Fibroblast of skin of abdomen (primary cell): ENCODE measurements around the gene IRF2BP1.
"Not testable (repeated sequence)": the region's sequence is repeated elsewhere in the genome, so short reads cannot be mapped to it uniquely, and the experiment has no call there.

ENCODE experiments used
- DNase-seq: peaks from one replicate; pipeline ENCODE4 v3.0.0-alpha.2; 2013

IRF2BP1 gene

DNA sequence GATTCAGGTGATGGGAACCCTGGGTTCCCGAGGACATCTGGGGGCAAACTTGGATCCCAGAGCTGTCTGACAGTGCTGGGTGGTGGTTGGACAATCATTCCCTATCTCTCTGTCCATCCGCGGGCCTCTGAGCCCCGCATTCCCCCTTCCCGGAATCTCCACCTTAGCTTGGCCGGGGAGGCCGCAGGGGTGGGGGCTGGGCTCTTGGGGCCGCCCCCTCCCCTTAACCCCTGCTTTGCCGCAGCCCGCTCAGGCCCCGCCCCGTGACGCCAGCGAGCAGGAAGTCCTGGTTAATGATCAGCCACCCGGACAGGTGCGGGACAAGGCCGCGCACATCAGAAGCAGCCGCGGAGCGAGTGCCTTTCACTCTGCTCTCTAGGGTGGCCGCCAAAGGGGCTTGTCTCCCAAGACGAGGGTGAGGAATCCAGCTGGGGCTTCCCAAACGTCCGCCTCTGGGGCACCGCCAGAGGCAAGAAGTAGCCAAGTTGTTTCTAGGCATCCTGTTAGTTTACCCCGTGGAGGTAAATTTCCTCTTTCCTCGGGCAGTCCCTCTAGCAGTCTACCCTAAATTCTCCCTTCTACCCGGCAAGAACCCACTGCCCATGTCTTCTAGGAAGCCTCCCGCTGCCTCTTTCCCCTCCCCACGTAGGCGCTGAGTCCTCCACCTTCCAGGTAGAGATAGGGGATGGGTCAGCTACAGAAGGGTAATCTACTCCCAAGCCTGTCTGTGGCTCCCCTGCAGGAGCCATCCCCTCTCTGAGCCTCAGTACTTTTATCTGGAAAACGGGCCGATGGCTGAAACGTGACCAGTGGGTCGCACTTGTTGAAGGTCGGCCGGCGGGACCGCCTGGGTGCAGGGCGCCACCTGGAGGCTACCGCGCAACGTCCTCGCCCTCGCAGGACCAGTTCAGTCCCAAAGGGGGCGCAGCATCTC lies 3.0 kb downstream of the IRF2BP1 start:
- DNase-seq = peak; percentile 79

DNA sequence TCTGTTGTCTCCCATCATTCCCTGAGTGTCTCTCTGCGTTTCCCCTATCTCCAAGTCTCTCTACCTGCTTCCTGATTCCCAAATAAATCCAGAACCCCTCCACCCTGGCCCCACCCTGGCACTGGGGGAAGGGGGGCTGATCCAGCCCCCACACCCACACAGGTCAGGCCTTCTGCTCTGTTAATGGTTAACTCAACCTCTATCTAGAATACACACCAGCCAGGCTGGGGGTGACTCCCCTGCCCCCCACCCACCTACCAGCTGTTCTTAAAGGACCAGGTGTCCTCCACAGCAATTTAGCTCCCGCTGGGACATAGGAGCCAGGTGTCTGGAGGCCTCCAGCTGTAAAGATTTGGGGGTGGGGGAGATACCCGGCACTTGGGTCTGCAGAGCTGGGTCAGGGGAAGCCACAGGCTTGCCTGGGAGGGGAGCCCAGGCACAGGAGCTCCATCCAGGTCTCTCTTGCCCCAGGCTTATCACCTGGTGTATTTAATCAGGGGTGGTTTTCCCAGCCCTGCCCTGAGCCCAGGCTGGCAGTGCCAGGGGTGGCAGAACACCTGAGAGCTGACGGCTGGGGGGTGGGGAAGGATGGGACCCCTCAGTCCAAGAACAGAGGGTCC lies 3.9 kb downstream of the IRF2BP1 start:
- no peak for DNase-seq

DNA sequence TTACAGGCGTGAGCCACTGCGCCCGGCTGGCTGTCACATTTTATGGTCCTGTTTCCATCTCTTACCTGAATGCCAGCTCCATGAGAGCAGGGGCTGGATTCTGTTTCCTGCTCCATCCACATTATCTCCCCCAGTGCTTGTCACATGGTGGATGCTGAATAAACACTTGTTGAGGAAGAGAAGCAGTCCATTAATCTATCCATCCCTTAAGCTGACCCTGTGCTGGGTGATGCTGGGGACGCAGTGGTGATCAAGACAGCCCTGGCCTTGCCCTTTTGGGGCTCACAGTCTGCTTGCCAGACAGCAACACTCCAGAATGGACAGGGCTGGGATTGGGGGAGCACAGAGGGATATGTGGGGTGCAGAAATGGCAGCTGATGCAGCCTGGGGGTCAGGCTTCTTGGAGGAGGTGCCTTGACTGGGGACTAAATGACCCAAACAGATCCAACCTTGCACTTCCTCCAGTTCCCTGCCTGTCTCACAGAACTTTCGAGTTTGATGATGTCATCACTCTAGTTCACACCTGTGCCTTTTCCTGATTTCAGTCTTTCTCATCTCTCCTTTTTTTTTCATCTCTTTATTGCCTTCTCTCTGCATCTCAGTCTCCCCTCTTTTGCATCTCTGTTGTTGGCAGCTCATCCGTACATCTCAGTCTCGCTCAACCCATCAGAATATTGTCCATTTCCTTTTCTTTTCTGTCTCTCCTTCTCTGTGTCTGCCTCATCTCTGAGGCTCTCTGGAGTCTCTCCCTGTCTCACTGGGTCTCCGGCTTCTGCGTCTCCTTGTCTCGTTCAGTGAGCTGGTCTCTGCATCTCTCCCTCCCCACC lies 4.6 kb downstream of the IRF2BP1 start:
- no peak for DNase-seq

DNA sequence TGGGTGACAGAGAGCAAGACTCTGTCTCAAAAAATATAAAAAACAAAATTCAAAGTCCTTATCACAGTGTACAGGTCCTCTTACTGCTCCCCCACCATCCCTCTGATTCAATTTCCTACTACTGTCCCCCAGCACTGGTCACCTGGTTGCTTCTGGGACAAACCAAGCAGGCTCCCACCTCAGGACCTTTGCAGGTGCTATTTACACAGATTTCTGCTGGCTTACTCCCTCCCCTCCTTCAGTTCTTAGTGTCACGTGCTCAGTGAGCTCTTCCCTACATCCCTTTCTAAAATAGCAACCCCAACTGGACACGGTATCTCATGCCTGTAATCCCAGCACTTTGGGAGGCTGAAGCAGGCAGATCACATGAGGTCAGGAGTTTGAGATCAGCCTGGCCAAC lies 6.0 kb downstream of the IRF2BP1 start:
- no peak for DNase-seq

DNA sequence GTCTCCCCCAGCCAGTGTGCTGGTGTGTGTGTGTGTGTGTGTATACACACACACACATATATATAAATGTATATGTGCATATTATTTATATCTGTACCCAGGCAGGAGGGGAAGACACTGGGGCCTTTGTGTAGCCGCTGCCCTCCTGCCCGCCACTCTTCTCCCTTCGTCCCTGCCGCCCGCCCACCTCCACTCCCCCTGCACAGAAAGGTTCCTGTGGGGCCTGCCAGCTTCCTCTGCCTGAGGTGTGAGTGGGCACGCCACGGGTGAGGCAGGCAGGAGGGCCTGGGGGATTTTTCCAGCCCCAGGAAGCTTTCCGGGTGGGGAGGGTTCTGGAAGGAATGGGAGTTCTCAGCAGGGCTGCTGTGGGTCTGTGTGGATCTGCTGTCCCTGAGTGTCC lies 6.9 kb downstream of the IRF2BP1 start:
- DNase-seq = no peak

DNA sequence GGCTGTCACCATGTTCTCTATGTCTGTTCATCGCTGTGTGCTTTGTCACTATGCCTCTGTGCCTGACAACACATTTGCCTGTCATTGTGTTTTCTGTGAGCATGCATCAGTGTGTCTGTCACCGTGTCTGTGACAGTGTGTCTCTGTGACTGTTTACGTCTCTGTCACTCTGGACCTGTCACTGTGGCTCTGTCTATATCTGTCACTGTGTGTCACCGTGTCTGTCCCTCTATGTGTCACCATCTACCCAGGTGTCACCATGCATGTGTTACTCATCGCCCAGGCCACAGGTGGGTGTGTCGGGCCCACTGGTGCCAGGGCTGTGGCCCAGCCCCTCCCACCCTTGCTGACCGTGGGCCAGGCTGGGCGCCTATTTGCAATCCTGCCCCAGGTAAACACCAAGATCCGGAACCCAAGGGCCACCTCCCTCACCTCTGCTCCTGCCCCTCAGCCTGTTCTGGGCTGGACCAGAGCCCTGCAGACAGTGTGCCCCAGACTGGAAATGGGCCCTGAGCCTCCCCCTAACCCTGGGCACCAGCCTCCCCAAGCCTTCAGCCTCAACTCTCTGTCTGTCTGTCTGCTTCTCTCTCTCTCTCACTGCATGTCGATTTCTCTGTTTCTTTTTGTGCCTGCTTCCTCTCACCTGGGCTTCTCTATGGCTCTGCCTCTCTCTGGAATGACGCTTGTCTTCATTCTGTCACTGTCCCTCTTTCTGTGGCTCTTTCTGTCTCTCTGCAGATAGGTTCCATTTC lies 7.7 kb downstream of the IRF2BP1 start:
- DNase-seq = no peak

DNA sequence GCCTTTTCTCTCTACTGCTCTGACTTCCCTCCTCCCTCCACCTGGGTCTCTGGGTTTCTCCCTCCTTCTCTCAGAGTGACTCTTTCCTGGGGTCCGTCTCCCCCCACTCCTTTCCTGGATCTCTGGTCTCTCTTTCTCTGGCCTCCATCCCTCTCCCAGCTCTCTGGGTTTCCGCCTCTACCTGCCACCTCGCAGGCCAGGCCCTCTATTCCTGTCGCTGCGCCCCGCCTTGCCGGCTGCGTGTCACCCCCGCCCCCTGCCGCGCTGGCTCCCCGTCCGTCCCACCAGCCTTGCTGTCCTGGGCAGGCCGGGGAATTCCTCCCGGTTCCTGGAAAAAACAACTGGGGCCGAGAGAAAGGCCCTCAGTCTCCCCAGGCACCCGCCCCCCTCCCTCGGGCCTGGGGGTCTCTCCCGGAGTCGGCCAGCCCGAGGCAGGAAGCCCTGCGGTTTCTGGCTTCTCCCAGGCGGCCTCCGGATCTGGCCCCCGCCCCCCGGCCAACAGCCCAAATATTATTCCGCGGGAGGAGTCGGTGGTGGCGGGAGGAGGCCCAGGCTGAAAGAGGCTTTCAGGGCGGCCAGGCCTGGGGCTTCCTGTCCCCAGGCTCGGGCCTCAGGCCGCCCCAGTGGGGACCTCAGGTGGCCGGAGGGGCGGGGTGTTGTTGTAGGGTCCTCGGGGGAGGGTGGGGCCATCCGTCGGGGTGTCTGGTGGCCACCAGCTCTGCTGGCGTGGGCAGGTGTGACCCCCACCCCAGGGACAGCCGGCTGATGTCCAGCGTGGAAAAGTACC lies 9.3 kb downstream of the IRF2BP1 start:
- peak; percentile 72 for DNase-seq

DNA sequence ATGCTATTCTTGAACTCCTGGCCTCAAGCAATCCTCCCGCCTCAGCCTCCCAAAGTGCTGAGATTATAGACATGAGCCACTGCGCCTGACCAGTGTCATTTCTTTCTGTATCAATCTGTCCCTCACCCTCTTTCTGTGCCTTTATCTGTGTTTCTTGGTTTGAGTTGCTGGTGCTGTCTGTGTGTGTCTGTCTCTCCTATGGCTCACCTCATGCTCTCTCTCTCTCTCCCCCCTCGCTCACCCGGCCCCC lies 9.9 kb downstream of the IRF2BP1 start:
- DNase-seq = no peak

DNA sequence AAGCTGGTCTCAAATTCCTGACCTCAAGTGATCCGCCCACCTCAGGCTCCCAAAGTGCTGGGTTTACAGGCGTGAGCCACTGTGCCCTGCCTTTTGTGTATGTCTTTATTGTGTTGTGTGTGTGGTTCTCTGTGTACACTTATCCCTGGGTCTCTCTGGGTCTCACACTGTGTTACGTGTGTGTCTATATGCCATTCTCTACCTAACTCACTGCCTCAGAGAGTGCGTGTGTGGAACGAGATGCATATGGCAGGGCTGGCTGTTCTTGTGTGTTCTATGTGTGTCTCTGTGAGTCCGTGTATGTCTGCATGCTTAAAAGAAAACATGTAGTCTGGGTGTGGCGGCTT lies 11.3 kb downstream of the IRF2BP1 start:
- DNase-seq = no peak

DNA sequence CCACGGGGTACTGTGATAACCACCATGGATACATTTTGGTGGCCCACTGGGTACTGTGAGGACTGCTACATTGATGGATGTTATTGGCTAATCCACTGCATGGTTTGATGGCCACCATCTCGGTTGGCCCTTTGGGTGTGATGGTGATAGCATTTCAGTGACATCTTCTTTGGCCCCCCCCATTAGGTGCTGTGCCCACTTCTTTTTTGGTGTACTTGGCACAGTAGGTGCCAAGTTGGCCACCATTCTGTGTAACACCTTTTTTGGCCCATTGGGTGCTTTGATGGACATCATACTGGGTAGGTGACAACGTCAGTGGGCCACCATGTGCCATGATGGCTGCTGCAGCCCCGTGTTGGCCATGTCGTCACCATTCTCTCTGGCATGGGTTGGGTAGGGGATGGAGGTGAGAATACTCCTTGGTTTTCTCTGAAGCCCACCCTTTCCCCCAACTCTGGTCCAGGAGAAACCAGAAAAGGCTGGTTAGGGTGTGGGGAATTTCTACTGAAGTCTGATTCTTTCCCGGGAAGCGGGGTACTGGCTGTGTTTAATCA lies 12.6 kb downstream of the IRF2BP1 start:
- DNase-seq = no peak

DNA sequence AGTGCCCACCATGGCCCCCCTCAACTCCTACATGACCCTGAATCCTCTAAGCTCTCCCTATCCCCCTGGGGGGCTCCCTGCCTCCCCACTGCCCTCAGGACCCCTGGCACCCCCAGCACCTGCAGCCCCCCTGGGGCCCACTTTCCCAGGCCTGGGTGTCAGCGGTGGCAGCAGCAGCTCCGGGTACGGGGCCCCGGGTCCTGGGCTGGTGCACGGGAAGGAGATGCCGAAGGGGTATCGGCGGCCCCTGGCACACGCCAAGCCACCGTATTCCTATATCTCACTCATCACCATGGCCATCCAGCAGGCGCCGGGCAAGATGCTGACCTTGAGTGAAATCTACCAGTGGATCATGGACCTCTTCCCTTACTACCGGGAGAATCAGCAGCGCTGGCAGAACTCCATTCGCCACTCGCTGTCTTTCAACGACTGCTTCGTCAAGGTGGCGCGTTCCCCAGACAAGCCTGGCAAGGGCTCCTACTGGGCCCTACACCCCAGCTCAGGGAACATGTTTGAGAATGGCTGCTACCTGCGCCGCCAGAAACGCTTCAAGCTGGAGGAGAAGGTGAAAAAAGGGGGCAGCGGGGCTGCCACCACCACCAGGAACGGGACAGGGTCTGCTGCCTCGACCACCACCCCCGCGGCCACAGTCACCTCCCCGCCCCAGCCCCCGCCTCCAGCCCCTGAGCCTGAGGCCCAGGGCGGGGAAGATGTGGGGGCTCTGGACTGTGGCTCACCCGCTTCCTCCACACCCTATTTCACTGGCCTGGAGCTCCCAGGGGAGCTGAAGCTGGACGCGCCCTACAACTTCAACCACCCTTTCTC lies 13.6 kb downstream of the IRF2BP1 start:
- no peak for DNase-seq

DNA sequence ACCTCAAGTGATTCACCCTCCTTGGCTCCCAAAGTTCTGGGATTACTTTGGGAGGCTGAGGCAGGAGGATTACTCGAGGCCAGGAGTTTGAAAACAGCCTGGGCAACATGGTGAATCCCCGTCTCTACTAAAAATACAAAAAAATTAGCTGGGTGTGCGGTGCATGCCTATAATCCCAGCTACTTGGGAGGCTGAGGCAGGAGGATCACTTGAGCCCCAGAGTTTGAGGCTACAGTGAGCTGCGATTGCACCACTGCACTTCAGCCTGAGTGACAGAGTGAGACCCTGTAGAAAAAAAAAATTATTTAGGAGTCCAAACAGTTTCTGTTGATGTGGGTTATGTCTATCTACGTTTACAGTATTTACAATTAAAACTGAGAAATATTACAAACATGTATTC lies 15.1 kb downstream of the IRF2BP1 start:
- no peak for DNase-seq

DNA sequence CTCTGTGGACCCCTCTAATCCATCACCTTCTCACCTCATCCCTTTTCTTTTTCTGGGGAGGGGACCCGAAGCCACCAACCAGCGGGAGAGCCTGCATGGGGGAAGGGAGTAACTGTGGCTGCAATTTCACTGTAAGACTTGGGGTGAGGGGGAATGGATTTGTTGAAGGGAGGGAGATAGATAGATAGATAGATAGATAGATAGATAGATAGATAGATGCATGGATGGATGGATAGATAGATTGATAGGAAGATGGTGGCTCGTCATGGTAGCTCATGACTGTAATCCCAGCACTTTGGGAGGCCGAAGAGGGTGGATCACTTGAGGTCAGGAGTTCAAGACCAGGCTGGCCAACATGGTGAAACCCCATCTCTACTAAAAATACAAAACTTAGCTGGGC lies 18.7 kb downstream of the IRF2BP1 start:
- DNase-seq = not testable (repeated sequence)

DNA sequence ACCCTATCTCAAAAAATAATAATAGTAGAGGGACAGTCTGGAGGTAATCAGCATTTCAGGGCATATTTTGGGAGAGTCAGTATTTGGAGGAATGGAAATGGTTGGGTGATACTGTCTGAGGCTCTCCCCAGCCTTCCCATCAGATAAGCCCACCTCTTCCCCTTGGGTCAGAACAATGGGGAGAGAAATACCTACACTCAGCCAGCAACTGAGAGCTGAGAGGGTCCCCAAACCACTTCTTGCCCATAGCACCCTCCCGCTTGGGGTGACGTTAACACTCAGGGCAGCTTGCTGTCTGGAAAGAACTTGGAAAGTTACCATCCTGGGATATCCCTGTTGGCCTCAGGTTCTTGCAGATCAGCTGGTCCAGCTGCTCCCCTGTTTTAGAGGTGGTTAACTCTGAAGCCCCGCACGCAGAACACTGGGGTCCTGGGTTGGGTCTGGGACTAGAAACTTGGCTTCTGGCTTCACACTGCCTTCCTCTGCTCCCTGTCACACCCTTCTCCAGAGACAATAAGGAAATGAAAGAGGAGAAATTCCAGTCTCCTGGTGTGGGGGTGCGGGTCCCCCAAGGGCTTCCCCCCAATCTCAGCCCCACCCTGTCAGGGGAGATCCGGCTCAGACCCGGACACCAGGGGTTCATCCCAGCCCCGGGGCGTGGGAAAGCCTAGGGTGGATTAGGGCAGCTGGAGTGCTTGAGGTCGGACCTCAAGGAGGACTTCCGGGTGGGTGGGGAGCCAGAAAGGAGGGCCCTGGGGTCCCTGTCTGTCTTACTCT lies 19.4 kb downstream of the IRF2BP1 start:
- no peak for DNase-seq

DNA sequence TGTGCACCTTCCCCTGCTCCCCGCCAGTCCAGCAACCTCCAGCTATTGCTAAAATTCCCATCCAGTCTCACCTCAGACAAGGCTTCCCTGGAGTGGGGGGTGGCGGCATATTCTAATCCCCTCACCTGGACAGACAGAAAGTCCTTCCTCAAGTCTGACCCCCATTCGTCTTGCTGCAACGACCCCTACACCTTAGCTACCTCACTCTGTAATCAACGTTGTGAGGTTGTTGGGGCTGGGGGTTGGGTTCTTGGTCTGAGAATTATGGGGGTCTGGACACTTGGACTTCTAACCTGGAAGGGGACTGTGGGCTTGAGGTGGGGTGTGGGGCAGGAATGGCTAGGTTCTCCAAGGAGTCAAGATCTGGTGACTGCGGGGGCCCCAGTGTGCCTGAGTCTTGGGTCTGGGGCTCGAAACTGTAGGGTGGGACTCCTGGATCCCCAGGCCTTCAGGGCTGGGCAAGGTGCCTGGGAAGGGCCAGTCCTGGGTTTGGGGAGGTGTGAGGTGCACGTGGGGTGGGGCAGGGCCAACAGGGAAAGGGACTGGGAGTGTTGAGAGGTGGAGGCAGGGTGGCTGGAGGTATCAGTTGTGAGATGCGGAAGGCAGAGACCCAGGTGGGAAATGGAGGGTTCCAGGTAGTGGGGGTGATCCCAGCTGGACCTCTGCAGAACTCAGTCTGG lies 20.5 kb downstream of the IRF2BP1 start:
- DNase-seq = no peak

DNA sequence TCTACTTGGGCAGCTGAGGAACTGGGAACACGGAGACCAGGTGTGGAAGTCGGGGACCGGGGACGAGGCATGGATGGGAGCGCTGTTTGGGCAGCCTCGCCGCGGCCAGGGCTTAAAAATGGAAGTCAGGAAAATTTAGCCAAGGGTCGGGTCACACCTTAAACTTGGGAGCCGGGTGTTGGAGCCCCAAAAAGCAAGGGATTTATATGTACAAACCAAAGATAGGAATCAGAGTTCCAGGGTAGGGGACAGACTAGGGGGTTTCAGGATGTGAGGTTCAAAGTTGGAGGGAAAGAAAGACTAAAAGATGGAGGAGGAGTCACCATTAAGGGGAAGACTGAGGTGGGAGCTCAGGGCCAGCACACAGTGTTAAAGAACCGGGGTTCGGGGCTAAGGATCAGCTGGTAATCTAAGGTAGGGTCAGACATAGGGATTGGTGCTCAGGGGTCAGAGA lies 21.3 kb downstream of the IRF2BP1 start:
- DNase-seq = no peak

DNA sequence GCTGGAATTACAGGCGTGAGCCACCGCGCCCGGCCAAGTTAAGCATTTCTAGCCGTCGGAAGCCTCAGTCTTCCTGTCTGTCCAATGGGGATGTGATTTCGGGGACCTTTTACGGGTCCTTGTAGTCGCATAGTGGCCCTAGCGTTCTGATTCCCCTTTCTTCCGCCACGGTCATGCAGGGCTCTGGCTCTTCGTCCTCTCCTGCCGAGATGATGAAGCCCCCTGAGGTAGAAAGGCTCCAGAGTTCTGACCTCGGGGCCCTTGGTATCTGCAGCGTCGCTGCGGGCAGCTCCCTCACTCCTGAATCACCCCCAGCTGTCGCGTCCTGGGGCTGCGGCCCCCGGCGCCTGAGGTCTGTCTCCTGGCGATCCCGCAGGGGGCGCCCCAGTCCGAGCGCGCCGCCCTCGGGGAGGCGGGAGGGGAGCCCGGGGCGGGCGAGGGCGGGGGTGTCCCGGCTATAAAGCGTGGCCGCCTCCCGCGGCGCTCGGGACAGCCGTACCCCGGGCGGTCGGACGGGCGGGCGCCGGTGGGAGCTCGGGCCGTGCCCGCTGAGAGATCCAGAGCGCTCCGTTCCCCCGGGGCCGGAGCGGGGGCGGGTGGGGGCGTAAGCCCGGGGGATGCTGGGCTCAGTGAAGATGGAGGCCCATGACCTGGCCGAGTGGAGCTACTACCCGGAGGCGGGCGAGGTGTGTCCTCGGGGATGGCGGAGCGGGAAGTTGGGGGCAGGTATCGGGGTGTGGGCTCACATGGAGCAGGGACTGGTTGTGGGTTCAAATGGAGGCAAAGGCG lies 21.9 kb downstream of the IRF2BP1 start, which contains the start of gene FOXA3:
Gene FOXA3, plus strand, starts transcription at position 487 of the 789 bp plus-strand sequence. Its CDS starts 131 bp downstream, at position 618.
- no peak for DNase-seq

DNA sequence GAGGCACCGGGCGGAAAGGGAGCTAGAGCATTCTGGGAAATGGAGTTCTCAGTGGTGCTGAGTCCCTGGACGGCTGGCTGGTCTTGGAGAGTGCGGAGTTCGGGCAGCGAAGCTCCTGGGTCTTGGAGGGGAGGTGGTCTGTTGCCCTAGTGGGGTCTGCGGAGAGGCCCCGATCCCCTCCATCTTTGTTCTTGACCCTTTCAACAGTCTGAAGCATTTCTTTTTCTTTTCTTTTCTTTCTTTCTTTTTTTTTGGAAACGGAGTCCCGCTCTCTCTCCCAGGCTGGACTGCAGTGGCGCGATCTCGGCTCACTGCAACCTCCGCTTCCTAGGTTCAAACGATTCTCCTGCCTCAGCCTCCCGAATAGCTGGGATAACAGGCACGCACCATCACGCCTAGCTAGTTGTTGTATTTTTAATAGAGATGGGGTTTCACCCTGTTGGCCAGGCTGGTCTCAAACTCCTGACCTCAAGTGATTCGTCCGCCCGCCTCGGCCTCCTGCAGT lies 22.6 kb downstream of the IRF2BP1 start:
- DNase-seq = no peak
